Keratinocyte (primary cell): ENCODE measurements around the gene ABCG4.

Source experiments
- EZH2 ChIP-seq: IDR thresholded peaks from one replicate; pipeline ENCODE4 v1.6.1; 2012; ENCODE audit warnings: inconsistent platforms, mild to moderate bottlenecking, low read length, moderate library complexity
- TF ChIP-seq, protein P1 (sequence below), 3 experiments: IDR thresholded peaks in 1 of 3; conservative IDR thresholded peaks in 1 of 3; optimal IDR thresholded peaks in 1 of 3; 2 replicates in 2 of 3; 3 replicates in 1 of 3; pipeline versions ENCODE3 to v1.5.1; 2011; ENCODE audit warnings: low read length in 3 of 3, mild to moderate bottlenecking in 3 of 3, moderate library complexity in 2 of 3, control low read depth in 1 of 3, inconsistent platforms in 1 of 3; ENCODE audit not compliant: insufficient read depth in 2 of 3; ENCODE audit errors: extremely low read depth in 1 of 3

DNA sequence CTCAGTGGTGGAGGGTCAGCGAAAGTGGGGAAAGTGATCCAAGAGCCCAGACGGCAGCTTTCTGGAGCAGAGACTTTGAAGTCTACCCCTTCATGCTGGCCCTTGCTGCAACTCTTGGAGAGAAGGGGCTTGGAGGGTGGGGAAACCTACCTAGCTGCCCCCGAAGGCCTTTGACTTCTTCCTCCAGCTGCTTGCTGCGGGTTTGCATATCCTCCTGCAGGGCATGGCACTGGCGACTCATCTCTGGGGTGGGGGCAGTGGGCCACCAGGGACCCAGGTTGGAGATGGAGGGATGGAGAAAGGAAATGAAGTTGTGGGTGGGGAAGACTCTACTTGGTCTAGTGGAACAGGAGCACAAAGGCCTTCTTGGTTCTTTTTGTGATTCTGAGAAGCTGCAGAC is 44.1 kb downstream of the ABCG4 start:
- TF ChIP-seq, protein P1, sequence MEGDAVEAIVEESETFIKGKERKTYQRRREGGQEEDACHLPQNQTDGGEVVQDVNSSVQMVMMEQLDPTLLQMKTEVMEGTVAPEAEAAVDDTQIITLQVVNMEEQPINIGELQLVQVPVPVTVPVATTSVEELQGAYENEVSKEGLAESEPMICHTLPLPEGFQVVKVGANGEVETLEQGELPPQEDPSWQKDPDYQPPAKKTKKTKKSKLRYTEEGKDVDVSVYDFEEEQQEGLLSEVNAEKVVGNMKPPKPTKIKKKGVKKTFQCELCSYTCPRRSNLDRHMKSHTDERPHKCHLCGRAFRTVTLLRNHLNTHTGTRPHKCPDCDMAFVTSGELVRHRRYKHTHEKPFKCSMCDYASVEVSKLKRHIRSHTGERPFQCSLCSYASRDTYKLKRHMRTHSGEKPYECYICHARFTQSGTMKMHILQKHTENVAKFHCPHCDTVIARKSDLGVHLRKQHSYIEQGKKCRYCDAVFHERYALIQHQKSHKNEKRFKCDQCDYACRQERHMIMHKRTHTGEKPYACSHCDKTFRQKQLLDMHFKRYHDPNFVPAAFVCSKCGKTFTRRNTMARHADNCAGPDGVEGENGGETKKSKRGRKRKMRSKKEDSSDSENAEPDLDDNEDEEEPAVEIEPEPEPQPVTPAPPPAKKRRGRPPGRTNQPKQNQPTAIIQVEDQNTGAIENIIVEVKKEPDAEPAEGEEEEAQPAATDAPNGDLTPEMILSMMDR (optimal IDR thresholded peaks at IDR 0.05 in 1 of 3, IDR thresholded peaks at IDR 0.05 in 1 of 3, conservative IDR thresholded peaks at IDR 0.05 in 1 of 3; ENCODE audit: extremely low read depth in 1 of 3, insufficient read depth in 2 of 3, low read length in 3 of 3) = no peak
- TF ChIP-seq EZH2 = no peak
